ENCODE measurements around the gene PDXDC1.
"Not testable (repeated sequence)": the region's sequence is repeated elsewhere in the genome, so short reads cannot be mapped to it uniquely, and the experiment has no call there.

DNA sequence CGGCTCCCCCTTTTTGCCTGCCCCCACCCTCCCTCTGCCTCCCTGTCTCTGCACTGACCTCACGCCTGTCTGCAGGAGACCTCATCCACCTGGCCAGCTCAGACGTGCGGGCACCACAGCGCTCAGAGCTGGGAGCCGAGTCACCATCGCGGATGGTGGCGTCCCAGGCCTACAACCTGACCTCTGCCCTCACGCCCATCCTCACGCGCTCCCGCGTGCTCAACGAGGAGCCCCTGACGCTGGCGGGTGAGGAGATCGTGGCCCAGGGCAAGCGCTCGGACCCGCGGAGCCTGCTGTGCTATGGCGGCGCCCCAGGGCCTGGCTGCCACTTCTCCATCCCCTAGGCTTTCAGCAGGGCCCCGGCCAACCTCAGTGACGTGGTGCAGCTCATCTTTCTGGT, 45.6 kb upstream of the PDXDC1 start:
- TF ChIP-seq POLR2AphosphoS5 (IDR thresholded peaks at IDR 0.05; ENCODE audit: low read depth); REST (IDR thresholded peaks at IDR 0.05; ENCODE audit: insufficient replicate concordance, low read depth): not testable (repeated sequence)
- TF ChIP-seq, protein P1, sequence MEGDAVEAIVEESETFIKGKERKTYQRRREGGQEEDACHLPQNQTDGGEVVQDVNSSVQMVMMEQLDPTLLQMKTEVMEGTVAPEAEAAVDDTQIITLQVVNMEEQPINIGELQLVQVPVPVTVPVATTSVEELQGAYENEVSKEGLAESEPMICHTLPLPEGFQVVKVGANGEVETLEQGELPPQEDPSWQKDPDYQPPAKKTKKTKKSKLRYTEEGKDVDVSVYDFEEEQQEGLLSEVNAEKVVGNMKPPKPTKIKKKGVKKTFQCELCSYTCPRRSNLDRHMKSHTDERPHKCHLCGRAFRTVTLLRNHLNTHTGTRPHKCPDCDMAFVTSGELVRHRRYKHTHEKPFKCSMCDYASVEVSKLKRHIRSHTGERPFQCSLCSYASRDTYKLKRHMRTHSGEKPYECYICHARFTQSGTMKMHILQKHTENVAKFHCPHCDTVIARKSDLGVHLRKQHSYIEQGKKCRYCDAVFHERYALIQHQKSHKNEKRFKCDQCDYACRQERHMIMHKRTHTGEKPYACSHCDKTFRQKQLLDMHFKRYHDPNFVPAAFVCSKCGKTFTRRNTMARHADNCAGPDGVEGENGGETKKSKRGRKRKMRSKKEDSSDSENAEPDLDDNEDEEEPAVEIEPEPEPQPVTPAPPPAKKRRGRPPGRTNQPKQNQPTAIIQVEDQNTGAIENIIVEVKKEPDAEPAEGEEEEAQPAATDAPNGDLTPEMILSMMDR (IDR thresholded peaks at IDR 0.05; ENCODE audit: insufficient read depth, low read length), result not testable (repeated sequence)

Measured in HL-60 (cell line).